ENCODE measurements around the gene FYB1.

Gene FYB1

DNA sequence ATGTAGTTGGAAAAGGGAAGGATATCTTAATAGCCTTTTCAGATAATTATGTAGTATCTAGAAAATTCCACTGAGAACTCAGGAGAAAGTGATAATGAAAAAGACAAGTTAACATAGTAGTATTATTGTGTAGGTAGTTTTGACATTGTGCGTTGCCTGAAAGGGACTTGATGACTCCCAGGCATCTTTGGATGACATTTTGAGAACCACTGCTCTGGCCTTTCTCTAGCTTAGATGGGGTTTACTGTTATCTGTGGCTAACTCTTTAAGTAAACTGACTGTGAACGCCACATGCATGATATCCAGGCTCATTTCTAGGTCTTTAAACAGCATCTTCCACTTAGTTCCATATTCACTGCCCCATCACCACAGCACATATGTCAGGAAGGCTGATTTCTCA is 14.4 kb upstream of the FYB1 start:
- no peak for DNase-seq
- 0 out of 2 replicates have a peak, but pooled peaks cover 4% of the 10 kb centered on the region for H3K27me3 ChIP-seq
- TF ChIP-seq, protein P1, sequence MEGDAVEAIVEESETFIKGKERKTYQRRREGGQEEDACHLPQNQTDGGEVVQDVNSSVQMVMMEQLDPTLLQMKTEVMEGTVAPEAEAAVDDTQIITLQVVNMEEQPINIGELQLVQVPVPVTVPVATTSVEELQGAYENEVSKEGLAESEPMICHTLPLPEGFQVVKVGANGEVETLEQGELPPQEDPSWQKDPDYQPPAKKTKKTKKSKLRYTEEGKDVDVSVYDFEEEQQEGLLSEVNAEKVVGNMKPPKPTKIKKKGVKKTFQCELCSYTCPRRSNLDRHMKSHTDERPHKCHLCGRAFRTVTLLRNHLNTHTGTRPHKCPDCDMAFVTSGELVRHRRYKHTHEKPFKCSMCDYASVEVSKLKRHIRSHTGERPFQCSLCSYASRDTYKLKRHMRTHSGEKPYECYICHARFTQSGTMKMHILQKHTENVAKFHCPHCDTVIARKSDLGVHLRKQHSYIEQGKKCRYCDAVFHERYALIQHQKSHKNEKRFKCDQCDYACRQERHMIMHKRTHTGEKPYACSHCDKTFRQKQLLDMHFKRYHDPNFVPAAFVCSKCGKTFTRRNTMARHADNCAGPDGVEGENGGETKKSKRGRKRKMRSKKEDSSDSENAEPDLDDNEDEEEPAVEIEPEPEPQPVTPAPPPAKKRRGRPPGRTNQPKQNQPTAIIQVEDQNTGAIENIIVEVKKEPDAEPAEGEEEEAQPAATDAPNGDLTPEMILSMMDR (IDR thresholded peaks at IDR 0.05; ENCODE audit: low read depth, low read length): no peak
- no peaks in the 10 kb centered on the region for H3K36me3 ChIP-seq
- no peaks in the 10 kb centered on the region for H3K9me3 ChIP-seq
- H3K4me1 ChIP-seq: no peaks in the 10 kb centered on the region
- no peak overlapping the region for H3K4me3 ChIP-seq (ENCODE audit: low read depth, low read length)

DNA sequence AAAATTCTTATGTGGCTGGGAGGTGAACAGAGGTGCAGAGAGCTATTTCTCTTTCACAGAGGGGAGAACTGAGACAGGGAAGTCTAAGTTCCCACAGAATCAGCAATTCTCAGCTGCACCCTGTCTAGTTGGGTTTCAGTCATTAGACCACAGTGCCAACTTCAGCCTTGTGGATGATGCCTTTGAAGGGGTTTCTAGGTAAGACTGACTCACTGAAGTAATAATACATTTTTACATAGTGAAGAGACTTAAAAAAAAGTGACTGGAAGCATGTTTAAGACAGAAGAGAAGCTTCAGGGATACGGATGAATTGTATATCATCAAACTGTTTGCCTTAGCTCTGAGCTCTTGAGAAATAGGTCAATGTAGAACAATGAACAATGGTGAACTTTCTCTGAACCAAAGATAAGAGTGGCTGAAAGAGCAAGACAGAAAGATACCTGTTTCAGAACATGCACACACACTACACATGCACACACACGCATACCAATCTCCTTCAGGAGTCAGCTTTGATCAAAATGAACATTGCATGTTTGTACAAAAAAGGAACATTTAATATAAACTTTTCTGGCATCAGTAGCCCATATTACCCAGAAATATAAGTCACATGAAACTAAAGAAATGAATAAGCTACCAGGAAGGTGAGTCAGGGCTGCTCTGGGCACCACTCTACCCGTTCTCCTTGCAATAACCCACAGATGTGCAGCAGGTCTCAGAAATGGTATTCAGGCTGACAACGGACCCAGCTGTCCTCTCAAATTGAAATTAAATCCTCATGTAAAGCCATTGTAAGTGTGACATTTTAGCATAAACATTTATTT is 12.6 kb upstream of the FYB1 start:
- Histone ChIP-seq H3K9me3 (no peaks in the 10 kb centered on the region), H3K27me3 (0 out of 2 replicates have a peak, but pooled peaks cover 2% of the 10 kb centered on the region), H3K36me3 (no peaks in the 10 kb centered on the region), H3K4me3 (ENCODE audit: low read depth, low read length) (no peak overlapping the region), H3K4me1 (no peaks in the 10 kb centered on the region)
- DNase-seq: no peak
- TF ChIP-seq, protein P1 (IDR thresholded peaks at IDR 0.05; ENCODE audit: low read depth, low read length): no peak

GRCh38 chr5:39228596-39228995 is 9.2 kb upstream of the FYB1 start:
- no peak overlapping the region for H3K4me3 ChIP-seq (ENCODE audit: low read depth, low read length)

DNA sequence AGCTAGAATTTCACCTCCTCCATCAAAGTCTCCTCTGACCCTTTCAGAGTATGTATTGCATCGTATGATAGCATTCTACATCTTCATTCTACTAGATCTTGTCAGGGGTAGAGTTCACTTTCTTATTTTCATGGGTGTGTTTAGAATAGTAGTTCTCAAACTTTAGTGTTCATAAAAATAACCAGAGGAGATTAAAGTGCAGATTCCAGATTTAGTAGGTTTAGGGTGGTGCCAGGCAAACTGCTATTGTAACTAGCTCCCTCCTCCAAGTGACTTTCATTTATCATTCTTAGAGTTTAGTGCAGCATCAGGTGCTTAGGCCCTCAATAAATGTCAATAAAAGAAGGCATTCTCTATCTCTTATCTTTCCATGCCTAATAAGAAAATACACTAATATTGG is 7.2 kb upstream of the FYB1 start:
- DNase-seq: no peak
- Histone ChIP-seq H3K36me3 (no peaks in the 10 kb centered on the region), H3K4me3 (ENCODE audit: low read depth, low read length) (no peak overlapping the region), H3K9me3 (no peaks in the 10 kb centered on the region), H3K4me1 (no peaks in the 10 kb centered on the region), H3K27me3 (no peaks in the 10 kb centered on the region)
- TF ChIP-seq, protein P1 (IDR thresholded peaks at IDR 0.05; ENCODE audit: low read depth, low read length): no peak

More at GRCh38 chr5:39228596-39228995, 9.2 kb upstream of the FYB1 start:
- no peak for DNase-seq
- Histone ChIP-seq H3K36me3 (no peaks in the 10 kb centered on the region), H3K9me3 (no peaks in the 10 kb centered on the region), H3K4me1 (no peaks in the 10 kb centered on the region), H3K27me3 (no peaks in the 10 kb centered on the region)
- TF ChIP-seq, protein P1 (IDR thresholded peaks at IDR 0.05; ENCODE audit: low read depth, low read length): no peak

- Histone ChIP-seq H3K36me3 (no peaks in the 10 kb centered on the region), H3K27me3 (no peaks in the 10 kb centered on the region), H3K4me3 (ENCODE audit: low read depth, low read length) (no peak overlapping the region), H3K9me3 (no peaks in the 10 kb centered on the region), H3K4me1 (no peaks in the 10 kb centered on the region)
- TF ChIP-seq, protein P1 (IDR thresholded peaks at IDR 0.05; ENCODE audit: low read depth, low read length): no peak
- DNase-seq: no peak
Measured at GRCh38 chr5:39226100-39226451, 6.7 kb upstream of the FYB1 start.

DNA sequence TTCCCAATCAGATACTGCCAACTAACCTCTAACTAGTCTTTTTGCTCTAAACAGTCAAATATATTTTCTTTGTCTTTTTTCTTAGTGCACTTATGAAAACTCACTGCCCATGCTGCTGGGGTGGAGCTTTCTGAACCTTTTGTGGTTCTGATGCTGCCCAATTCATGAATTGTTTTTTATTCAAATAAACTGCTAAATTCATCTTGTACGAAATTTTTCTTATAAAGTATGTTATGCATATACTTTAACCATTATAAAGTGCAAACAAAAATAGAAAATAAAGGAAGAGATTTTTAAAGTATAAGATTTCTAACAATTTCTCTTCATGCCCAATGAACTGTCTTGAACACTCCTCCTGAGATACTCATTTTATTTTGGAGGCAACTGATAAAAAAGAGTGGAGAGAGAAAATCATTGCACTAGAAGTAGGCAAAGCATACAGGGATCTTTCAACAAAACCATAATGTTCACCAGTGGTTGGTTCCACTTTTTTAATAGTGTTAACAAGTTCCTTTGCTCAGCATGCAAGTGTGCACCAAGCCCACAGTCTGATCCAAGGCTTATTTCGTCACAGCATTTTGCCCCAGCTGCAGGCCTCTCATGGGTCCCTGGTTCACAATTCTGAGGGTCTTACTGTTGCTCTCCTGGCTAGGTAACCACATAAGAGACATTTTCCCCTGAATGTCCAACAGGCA is 6.2 kb upstream of the FYB1 start:
- H3K4me1 ChIP-seq: no peaks in the 10 kb centered on the region
- no peaks in the 10 kb centered on the region for H3K36me3 ChIP-seq
- H3K4me3 ChIP-seq (ENCODE audit: low read depth, low read length): no peak overlapping the region
- DNase-seq: no peak
- no peaks in the 10 kb centered on the region for H3K9me3 ChIP-seq
- H3K27me3 ChIP-seq: no peaks in the 10 kb centered on the region
- TF ChIP-seq, protein P1 (IDR thresholded peaks at IDR 0.05; ENCODE audit: low read depth, low read length): no peak
